A673 (cell line): ENCODE data around the gene LMF1. TPM values are rescaled to one million over a fixed set of nuclear protein-coding genes. Genes with fewer than 3 reads are reported as not detected.

Experiments
- BruUV-seq: library from RNA; stranded (reverse); fragments of 400-500 nt; replicated peaks from 2 replicates; lab custom pipeline; 2021; lab: Mats Ljungman, UMichigan
- CTCF ChIA-PET: fragments of 300-600 bp; sonication (Branson Sonifier 250); formaldehyde crosslinking; loops from one replicate; lab custom pipeline; 2022; ENCODE audit warnings: antibody characterized with exemption; lab: Charles Lee
- POLR2A ChIA-PET: fragments of 300-600 bp; sonication (Branson Sonifier 250); formaldehyde crosslinking; loops from one replicate; lab custom pipeline; 2022; ENCODE audit warnings: antibody characterized with exemption; ENCODE audit not compliant: low non-redundant PET; lab: Charles Lee
- DNase-seq: peaks from one replicate; pipeline ENCODE4 v3.0.0-alpha.2; 2015; ENCODE audit warnings: low spot score
- H3K27ac ChIP-seq: fragments of 200-600 bp; sonication (generic); 2 replicates; pipeline ENCODE4 v1.5.1; 2016; ENCODE audit warnings: mixed run types, low read depth, mild to moderate bottlenecking, mixed read lengths, antibody characterized with exemption, low read length; ENCODE audit not compliant: poor library complexity, severe bottlenecking
- H3K27me3 ChIP-seq: fragments of 200-600 bp; sonication (generic); replicated peaks from 2 replicates; pipeline ENCODE4 v1.6.1; 2017; ENCODE audit warnings: mixed run types, low read depth, mild to moderate bottlenecking, mixed read lengths, antibody characterized with exemption, low read length; ENCODE audit not compliant: insufficient read depth, poor library complexity
- H3K36me3 ChIP-seq: fragments of 200-600 bp; sonication (generic); 2 replicates; pipeline ENCODE4 v1.6.1; 2016; ENCODE audit warnings: mixed run types, mild to moderate bottlenecking, mixed read lengths, antibody characterized with exemption, low read length; ENCODE audit not compliant: insufficient read depth, poor library complexity, severe bottlenecking
- H3K4me1 ChIP-seq: fragments of 200-600 bp; sonication (generic); 2 replicates; pipeline ENCODE4 v1.6.1; 2017; ENCODE audit warnings: mixed run types, mild to moderate bottlenecking, mixed read lengths, antibody characterized with exemption, low read length; ENCODE audit not compliant: insufficient read depth, poor library complexity, severe bottlenecking
- H3K4me3 ChIP-seq: fragments of 200-600 bp; sonication (generic); 2 replicates; pipeline ENCODE4 v1.5.1; 2016; ENCODE audit warnings: low read depth, mixed run types, mild to moderate bottlenecking, mixed read lengths, low read length; ENCODE audit not compliant: poor library complexity, severe bottlenecking
- H3K9me3 ChIP-seq: fragments of 200-600 bp; sonication (generic); 2 replicates; pipeline ENCODE4 v1.6.1; 2016; ENCODE audit warnings: mixed run types, low read depth, mild to moderate bottlenecking, mixed read lengths, antibody characterized with exemption, low read length; ENCODE audit not compliant: poor library complexity, severe bottlenecking
- EZH2 ChIP-seq: fragments of 200-600 bp; sonication (generic); IDR thresholded peaks from 2 replicates; pipeline ENCODE4 v1.6.1; 2017; ENCODE audit warnings: borderline replicate concordance, low read depth, mild to moderate bottlenecking, mixed read lengths, antibody characterized with exemption, low read length; ENCODE audit not compliant: poor library complexity, severe bottlenecking
- intact Hi-C: fragments of 100-400 bp; cut with micrococcal nuclease; formaldehyde crosslinking; loops from one replicate; pipeline ENCODE4 v1.10.0; 2022; ENCODE audit not compliant: unreplicated experiment
- total RNA-seq: library from RNA; stranded (reverse); gene quantifications from 2 replicates; pipeline ENCODE4 v1.2.3, GENCODE V29; 2021
- TF ChIP-seq, protein P1 (sequence below): fragments of 300-800, 200-600 bp; sonication (generic); conservative IDR thresholded peaks from 2 replicates; pipeline ENCODE4 v1.5.1; 2017; ENCODE audit warnings: low read depth, mild to moderate bottlenecking, antibody characterized with exemption, low read length, moderate library complexity, mixed read lengths

Gene LMF1
- total RNA-seq, 1 experiment from 2014 or later, result 21.0 TPM

DNA sequence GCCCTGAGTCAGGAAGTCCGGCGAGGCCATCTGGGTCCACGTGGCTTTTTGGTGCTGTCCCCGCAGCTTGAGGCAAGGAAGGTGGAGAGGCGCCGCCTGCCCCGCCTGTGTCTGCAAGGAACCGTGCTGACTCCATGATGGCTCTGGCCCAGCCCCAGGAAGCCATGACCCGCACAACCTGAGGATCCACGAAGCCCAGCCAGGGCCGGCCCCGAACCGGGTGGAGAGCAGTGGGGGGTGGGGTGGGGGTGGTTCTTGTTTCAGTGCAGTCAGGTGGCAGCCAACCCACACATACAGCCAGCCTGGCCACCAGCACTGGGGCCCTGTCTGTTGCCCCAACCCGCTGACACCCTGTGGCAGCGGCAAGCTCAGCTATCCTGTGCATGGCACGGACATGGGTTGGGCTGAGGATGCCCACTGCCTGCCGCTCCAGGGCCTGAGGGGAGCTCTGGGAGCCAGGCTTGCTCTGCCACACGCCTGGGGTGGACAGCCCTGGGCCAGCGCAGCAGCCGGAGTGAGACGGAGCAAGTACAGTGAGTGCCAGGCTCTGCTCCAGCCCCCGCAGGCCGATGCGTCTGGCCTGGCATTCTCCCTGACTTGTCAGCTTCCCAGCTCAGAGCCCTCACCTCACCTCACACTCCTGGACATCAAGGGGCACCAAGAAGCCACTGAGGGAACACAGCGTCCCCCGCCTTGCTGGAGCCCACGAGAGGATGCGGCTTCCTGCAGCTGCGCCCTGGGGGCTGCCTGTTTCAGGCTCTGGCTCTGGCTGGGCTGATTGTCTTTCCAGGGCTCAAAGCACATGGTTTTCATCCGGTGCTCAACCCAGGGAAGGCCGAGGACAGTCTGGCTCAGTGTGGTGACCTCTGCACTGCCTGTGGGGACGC, 68.8 kb downstream of the LMF1 start:
- Histone ChIP-seq H3K27ac (no peak overlapping the region), H3K27me3 (no peaks in the 10 kb centered on the region), H3K4me3 (no peak overlapping the region), H3K9me3 (no peaks in the 10 kb centered on the region), H3K36me3 (no peaks in the 10 kb centered on the region), H3K4me1 (no peaks in the 10 kb centered on the region)
- BruUV-seq, result no TSS peak
- intact Hi-C loops, result no loop called here
- DNase-seq, result no peak
- TF ChIP-seq, protein P1, sequence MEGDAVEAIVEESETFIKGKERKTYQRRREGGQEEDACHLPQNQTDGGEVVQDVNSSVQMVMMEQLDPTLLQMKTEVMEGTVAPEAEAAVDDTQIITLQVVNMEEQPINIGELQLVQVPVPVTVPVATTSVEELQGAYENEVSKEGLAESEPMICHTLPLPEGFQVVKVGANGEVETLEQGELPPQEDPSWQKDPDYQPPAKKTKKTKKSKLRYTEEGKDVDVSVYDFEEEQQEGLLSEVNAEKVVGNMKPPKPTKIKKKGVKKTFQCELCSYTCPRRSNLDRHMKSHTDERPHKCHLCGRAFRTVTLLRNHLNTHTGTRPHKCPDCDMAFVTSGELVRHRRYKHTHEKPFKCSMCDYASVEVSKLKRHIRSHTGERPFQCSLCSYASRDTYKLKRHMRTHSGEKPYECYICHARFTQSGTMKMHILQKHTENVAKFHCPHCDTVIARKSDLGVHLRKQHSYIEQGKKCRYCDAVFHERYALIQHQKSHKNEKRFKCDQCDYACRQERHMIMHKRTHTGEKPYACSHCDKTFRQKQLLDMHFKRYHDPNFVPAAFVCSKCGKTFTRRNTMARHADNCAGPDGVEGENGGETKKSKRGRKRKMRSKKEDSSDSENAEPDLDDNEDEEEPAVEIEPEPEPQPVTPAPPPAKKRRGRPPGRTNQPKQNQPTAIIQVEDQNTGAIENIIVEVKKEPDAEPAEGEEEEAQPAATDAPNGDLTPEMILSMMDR, result no peak
- TF ChIP-seq EZH2, result no peak
- POLR2A ChIA-PET, result no interaction called here
- CTCF ChIA-PET, result no interaction called here

DNA sequence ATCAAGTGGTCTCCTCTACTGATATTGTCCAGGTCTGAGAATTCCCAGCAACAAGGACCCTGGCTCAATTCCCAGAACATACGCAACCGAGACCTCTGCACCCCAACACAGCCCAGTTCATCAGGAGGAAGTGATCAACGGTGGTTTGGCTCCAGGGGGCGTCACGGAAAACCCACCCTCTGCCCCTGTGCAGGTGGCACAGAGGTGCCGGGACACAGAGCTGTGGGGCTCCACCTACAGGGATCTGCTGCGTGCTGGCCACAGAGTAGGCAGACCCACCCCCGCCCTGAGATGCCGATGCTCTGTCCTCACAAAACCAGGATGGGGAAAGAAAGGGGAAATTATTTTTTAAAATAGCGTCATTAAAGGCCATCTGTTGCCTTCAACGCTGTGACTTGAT, 69.6 kb downstream of the LMF1 start:
- TF ChIP-seq, protein P1, result no peak
- TF ChIP-seq EZH2, result no peak
- no peak overlapping the region for H3K4me3 ChIP-seq
- no peaks in the 10 kb centered on the region for H3K27me3 ChIP-seq
- H3K27ac ChIP-seq, result no peak overlapping the region
- H3K4me1 ChIP-seq, result no peaks in the 10 kb centered on the region
- no peak for DNase-seq
- ChIA-PET CTCF (no interaction called here), POLR2A (no interaction called here)
- intact Hi-C loops, result no loop called here
- no peaks in the 10 kb centered on the region for H3K36me3 ChIP-seq
- no TSS peak for BruUV-seq
- H3K9me3 ChIP-seq, result no peaks in the 10 kb centered on the region

DNA sequence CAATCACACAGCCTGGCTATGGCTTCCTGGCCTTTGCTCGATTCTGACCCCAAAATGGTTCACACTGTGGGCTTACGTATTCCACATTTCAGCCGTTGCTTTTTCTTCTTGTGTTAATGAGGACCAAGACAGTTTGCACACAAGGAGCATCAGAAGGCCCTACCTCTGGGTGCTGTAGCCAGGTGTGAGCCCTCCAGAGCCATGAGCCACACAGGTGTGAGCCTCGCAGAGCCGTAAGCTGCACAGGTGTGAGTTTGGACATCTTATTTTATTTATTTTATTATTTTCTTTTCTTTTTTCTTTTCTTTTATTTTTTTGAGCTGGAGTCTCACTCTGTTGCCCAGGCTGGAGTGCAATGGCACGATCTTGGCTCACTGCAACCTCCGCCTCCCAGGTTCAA, 70.6 kb downstream of the LMF1 start:
- Histone ChIP-seq H3K27ac (no peak overlapping the region), H3K36me3 (no peaks in the 10 kb centered on the region), H3K27me3 (no peaks in the 10 kb centered on the region), H3K4me1 (no peaks in the 10 kb centered on the region), H3K9me3 (no peaks in the 10 kb centered on the region), H3K4me3 (no peak overlapping the region)
- TF ChIP-seq, protein P1, result no peak
- no peak for TF ChIP-seq EZH2
- no peak for DNase-seq
- no TSS peak for BruUV-seq
- CTCF ChIA-PET, result no interaction called here
- POLR2A ChIA-PET, result no interaction called here
- intact Hi-C loops, result no loop called here
